HG03025 (cell line): ENCODE data around the gene DPYSL4.

Experiments
- ATAC-seq: cut with Tn5 transposase; IDR thresholded peaks from one replicate; pipeline ENCODE4 v1.9.1; 2021; ENCODE audit warnings: mild to moderate bottlenecking, moderate library complexity; ENCODE audit not compliant: unreplicated experiment, low FRiP score

DPYSL4 gene

GRCh38 chr10:132186488-132187429 lies at the start of gene DPYSL4:
Gene DPYSL4, plus strand, starts transcription at chr10:132186948. Its CDS starts 116 bp downstream, at chr10:132187064.
- no peak for ATAC-seq

GRCh38 chr10:132137111-132138072 lies 49.4 kb upstream of the DPYSL4 start:
- no peak for ATAC-seq

- ATAC-seq, result no peak
These were observed 48.6 kb upstream of the DPYSL4 start for GRCh38 chr10:132138133-132138532.

- ATAC-seq, result no peak
These were observed 48.2 kb upstream of the DPYSL4 start for GRCh38 chr10:132138596-132138995.

- ATAC-seq, result no peak
These were observed 47.2 kb upstream of the DPYSL4 start for GRCh38 chr10:132139526-132139925.

GRCh38 chr10:132140167-132140925 lies 46.4 kb upstream of the DPYSL4 start:
- ATAC-seq, result no peak

GRCh38 chr10:132141076-132141475 lies 45.7 kb upstream of the DPYSL4 start:
- no peak for ATAC-seq

GRCh38 chr10:132141526-132142395 lies 45.0 kb upstream of the DPYSL4 start:
- ATAC-seq, result no peak

- ATAC-seq, result no peak
These were observed 44.2 kb upstream of the DPYSL4 start for GRCh38 chr10:132142396-132143161.

GRCh38 chr10:132143162-132143561 lies 43.6 kb upstream of the DPYSL4 start:
- ATAC-seq, result no peak

- ATAC-seq, result no peak
These were observed 42.7 kb upstream of the DPYSL4 start for GRCh38 chr10:132144086-132144485.

GRCh38 chr10:132145002-132145401 lies 41.7 kb upstream of the DPYSL4 start:
- ATAC-seq, result no peak

- no peak for ATAC-seq
These were observed 41.1 kb upstream of the DPYSL4 start for GRCh38 chr10:132145521-132146185.

GRCh38 chr10:132146271-132146671 lies 40.5 kb upstream of the DPYSL4 start:
- no peak for ATAC-seq

GRCh38 chr10:132146941-132147915 lies 39.5 kb upstream of the DPYSL4 start:
- no peak for ATAC-seq

GRCh38 chr10:132148261-132149251 lies 38.2 kb upstream of the DPYSL4 start:
- ATAC-seq, result no peak
